HG03521 (cell line): ENCODE data around the gene CIBAR2.

Experiments
- ATAC-seq: cut with Tn5 transposase; IDR thresholded peaks from one replicate; pipeline ENCODE4 v1.9.1; 2021; ENCODE audit warnings: mild to moderate bottlenecking, moderate library complexity; ENCODE audit not compliant: unreplicated experiment

The CIBAR2 gene

GRCh38 chr16:85084841-85085510, 27.3 kb downstream of the CIBAR2 start:
- ATAC-seq = no peak

DNA sequence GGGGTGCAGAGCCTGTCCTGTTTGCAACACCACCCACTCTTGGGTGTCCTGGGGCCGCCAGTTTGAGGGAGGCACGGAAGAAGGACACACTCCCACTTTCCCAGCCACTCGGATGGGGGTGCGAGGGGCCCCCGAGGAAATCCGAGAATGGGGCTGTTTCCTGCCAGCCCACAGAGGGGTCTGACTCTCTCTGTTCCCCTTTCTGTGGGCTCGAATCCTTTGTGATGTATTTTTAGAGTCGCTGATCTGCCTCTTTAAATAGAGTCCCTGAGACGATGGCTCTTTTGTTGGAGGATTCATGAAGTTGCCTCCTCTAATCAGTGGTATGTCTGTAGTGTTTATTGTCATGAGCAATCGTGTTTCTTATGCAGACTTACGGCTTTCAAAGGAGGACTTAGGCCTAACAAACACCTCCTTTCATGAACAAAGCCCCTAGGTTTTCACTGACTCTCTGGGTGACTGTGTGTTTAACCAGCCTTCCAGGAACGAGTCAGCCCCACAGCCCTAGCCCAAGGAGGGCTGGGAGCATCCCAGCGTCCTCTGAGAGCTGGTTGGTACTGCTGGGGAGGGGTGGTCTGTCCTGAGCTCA, 29.1 kb downstream of the CIBAR2 start:
- ATAC-seq = no peak

- no peak for ATAC-seq
These were observed 29.9 kb downstream of the CIBAR2 start for GRCh38 chr16:85082173-85083050.

GRCh38 chr16:85081765-85082164, 30.5 kb downstream of the CIBAR2 start:
- no peak for ATAC-seq

DNA sequence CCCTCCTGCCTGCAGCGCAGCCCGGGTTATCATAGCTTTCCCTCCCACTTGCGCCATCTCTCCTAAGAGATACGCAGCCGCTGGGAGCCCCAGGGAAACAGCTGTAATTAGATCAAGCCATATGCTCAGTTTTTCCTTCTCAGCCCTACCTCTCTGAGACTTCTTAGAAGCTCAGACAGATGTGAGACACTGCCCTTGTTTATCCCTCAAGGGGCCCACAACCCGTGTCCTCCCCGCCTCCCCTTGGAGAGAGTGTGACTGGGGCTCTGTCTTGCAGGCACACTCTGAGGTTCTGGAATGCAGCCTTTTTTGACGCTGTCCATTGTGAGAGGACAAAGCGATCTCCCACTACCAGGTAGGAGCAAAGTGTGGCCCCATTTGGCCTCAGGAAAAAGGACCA, 31.2 kb downstream of the CIBAR2 start:
- ATAC-seq = no peak

GRCh38 chr16:85079785-85080570, 32.3 kb downstream of the CIBAR2 start:
- ATAC-seq = no peak

GRCh38 chr16:85078952-85079351, 33.3 kb downstream of the CIBAR2 start:
- no peak for ATAC-seq

GRCh38 chr16:85078226-85078625, 34.0 kb downstream of the CIBAR2 start:
- ATAC-seq = no peak

GRCh38 chr16:85077576-85078125, 34.6 kb downstream of the CIBAR2 start:
- ATAC-seq = no peak

GRCh38 chr16:85077039-85077438, 35.2 kb downstream of the CIBAR2 start:
- no peak for ATAC-seq

DNA sequence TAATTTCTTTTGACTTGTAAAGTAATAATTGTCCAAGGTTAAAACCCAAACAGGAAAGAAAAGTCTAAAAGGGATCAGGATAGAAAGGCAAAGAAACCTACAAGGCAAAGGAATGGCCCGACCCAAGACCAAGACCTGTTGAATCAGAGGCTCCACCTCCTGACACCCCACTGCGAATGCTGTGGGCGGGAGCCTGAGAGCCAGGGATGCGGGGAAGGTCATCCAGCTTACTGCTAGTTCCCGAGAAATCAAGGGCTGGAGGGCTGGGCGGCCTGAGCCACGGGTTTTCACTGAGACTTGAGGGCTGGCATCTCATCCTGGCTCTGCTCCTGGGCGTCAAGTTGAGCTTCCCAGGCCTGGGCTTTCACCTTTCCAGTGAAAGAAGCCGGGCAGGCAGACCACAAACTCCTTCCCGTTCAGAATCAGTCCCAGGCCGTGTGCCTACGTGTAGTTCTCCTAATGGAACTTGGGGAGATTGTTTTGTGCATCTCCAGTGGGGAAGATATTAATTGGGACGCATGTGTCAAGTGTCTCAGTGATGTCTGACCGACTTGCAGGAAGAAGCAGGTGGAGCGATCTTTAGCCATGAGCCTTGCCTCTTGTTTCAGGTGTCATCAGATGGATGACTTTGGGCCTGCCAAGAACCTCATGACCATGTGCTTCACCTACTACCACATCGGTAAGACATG, 36.9 kb downstream of the CIBAR2 start:
- no peak for ATAC-seq

GRCh38 chr16:85074225-85074914, 37.9 kb downstream of the CIBAR2 start:
- ATAC-seq = no peak

GRCh38 chr16:85072947-85073346, 39.3 kb downstream of the CIBAR2 start:
- ATAC-seq = no peak

- no peak for ATAC-seq
These were observed 40.0 kb downstream of the CIBAR2 start for GRCh38 chr16:85072076-85072860.

DNA sequence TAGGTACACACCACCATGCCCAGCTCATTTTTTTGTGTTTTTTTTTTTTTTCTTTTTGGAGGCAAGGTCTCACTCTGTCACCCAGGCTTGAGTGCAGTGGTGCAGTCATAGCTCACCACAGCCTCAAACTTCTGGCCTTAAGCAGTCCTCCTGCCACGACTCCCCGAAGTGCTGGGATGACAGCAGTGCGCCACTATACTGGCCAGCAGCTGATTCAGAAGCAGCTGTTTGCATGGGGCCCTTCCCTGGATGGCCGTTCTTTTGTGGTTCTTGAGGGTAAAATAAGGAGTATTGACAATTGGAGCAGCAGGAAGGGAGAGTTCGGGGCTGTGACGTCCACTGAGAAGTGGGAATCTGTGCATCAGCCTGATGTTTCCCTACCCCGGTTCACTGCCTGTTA, 43.1 kb downstream of the CIBAR2 start:
- no peak for ATAC-seq

DNA sequence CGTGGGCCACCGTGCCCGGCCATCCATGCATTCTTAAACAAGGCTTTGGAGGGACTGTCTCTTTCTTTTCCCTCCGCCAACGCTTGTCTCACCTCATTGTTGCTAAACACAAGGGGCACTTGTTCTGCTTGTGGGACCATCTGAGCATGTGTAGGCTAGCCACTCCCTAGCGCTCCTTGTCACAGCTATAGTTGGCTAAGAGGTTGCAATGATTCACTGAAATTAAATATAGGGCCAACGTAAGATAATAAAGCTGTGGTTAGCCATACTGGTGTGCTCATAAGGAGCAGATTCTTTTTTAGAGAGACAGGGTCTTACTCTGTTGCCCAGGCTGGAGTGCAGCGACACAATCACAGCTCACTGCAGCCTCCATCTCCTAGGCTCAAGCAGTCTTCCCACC, 43.5 kb downstream of the CIBAR2 start:
- ATAC-seq = no peak

- no peak for ATAC-seq
These were observed 44.8 kb downstream of the CIBAR2 start for GRCh38 chr16:85067426-85067825.

- ATAC-seq = no peak
These were observed 45.2 kb downstream of the CIBAR2 start for GRCh38 chr16:85067024-85067423.

GRCh38 chr16:85066346-85066885, 45.9 kb downstream of the CIBAR2 start:
- ATAC-seq = no peak
